Measurements from ENCODE around the gene TMEM170B.

TMEM170B gene, protein sequence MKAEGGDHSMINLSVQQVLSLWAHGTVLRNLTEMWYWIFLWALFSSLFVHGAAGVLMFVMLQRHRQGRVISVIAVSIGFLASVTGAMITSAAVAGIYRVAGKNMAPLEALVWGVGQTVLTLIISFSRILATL

DNA sequence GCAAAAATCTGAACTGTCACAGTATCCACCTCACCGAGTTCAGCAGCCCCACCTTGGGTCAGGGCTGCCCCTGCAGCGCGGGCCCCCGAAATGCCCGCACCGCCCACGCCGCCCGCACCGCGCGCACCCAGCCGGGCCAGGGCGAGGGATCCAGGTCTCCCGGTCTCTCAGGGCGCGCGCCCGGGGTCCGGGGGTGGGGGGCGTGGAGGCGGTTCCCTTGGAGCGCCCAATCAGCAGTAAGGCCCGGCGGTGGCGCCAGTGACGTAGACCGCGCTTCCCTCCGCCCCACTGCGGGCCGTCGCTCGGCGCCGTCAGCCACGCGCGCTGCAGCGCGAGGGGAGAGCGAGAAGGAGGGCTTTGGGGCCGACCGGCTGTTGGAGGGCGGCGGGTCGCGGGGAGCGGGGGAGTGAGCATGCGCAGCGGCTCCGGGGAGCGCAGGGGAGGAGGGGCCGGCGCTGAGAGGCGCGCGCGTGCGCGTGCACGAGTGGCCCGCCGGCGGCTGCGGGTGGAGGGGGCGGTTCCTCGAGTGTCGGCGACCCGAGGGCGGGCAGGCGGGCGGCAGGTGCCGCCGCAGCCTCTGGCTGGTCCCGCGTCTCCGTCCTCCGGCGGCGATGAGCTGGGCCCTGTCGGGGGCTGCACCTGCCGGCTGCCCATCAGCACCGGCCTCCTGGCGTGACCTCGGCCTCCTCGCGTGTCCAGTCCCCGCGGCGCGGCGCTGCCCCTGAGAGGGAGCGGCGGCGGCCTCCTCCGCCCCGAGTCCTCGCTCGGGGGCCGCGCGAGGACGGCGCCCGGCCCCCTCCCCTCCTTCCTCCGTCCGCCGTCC, at the start of gene TMEM170B:
TMEM170B (plus strand) TSS at position 521 of the 823 bp plus-strand sequence. CDS start 529 bp downstream, outside the sequence.
- DNase-seq (ENCODE audit: extremely low spot score, insufficient read length, low read depth) (peak; percentile 95), FAIRE-seq (peak; percentile 94)

DNA sequence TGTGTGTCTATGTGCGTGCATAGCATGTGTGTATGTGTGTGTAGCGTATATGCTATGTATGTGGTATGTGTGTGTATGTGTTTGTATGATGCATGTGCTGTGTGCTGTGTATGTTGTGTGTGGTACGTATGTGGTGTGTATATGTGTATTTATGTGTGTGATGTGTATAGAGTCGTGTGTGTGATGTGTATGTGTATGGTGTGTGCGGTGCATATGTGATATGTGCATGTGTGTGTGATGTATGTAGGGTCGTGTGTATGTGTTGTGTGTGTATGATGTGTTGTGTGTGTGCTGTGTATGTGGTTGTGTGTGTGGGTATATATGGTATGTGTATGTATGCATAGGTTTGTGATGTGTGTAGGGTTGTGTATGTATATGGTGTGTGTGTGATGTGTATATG, 46.6 kb upstream of the TMEM170B start:
- DNase-seq (ENCODE audit: extremely low spot score, insufficient read length, low read depth) (no peak), FAIRE-seq (no peak)

DNA sequence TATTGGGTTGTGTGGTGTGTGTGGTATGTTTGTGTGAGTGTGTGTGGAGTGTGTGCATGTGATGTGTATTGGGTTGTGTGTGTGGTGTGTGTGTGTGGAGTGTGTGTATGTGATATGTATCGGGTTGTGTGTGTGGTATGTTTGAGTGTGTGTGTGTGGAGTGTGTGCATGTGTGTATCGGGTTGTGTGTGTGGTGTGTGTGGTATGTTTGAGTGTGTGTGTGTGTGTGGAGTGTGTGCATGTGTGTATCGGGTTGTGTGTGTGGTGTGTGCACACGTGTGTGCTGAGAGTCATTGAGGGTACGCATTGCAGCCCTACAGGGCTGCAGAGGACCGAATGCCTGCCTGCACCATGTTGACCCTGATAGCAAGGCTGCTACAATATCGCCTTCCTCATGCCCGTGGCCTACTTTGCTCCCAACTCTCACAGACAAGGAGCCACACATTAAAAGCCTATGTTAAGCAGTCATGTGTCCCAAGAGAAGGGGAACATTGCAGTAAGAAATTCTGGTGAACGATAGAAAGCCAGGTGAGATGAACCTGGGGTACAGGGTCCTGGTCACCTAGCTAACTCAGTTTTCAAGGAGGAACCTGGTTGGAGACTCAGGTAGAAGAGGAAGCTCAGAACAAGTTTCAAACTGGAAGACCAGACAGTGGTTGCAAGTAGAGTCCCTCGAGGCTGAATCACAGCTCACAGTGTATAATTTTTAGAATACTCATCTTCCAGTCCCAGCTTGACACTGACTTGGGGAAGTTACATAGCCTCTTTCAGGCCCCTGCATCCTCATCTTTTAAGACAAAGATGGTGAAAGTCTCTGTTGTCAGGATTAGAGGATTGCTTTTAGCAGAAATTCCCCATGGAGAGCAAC, 45.7 kb upstream of the TMEM170B start:
- peak; percentile 62 for FAIRE-seq
- no peak for DNase-seq (ENCODE audit: extremely low spot score, insufficient read length, low read depth)

DNA sequence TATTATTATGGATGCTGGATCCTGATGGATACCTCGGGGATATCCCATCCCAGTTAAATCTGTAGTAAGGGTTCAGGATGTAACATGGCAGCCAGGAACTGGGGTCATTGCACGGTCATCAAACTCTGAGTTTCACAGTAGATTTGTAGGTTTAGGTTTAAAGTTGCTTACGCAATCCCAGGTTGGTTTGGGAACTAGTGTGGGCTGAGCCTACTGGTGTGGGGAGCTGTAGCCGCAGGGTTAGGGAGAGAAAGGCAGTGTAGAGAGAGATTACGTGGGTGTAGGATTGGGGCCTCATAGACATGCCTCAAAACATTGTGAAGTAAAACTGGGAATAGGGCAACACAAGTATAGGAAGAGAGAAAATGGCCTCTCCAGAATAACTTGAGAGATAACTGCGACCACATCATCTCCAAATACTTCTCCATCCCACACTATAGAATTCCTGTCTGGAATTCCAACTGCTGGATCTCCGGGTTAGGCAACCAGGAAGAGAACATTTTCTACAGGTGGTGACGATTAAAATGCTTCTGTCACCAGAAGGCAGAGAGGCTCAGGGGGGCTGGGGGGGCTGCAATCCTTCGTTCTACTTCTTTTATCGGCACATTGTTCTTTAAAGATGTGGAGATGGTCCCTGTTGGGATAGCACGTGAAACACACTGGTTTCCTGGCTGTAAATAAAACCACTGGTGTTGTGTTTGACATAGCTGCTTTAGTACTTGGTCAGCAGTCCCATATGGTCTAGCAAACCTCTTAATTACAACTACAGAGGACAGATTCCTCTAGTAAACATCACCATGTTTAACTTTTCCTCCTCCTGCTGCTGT, 44.9 kb upstream of the TMEM170B start:
- peak; percentile 24 for FAIRE-seq
- no peak for DNase-seq (ENCODE audit: extremely low spot score, insufficient read length, low read depth)

DNA sequence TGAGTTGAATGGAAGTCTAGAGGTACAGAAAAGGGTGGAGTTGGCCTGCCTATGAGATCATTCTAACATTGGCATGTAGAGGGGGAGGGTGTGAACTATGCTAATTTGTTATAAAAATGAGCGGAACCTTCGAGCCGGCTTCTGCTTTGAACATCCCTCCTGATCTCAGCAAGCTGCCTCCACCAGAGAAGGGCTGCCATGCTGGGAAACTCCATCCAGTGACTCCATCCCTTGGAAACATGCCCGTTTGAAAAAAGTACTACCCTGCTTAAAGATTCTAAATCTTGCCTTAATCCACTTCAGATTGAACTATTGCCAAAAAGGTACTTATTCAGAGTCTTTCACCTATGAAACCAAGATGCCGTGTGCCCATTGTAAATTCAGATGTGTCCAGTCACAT, 43.6 kb upstream of the TMEM170B start:
- FAIRE-seq = no peak
- DNase-seq (ENCODE audit: extremely low spot score, insufficient read length, low read depth) = no peak

DNA sequence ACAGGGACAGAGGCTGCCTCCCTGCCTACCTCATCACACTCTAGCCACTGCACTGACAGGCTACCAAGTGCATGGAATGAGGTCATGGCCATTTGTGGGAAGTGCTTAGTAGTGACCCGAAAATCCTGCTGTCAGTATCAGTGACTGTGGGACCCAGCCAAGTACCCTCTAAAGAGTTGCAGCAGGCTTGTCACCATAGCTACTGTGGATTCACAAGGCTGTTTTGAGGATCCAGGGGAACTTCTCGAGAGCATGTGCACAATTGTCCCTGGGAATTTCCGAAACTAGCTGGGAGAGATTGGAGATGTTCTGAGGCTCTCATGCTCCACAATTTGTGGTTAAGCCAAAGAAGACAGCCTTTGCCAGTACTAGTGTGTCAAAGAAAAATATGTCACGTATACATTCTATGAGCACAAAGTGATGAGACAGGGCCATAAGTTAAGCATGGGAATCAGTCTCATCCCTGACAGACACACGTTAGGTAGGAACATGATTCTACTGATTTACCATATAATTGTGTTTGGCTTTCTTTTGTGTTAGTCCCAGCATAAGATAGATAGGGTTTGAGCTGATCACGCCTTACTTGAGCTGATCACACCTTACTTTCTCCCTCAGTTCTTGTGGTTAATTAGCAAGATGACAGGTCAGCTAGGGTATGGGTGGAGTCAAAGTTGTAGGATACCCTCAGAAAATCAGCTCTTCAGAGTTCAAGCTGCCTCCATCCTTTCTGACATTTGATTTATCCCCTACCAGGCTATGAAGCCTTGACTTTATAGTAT, 42.6 kb upstream of the TMEM170B start:
- FAIRE-seq (peak; percentile 59), DNase-seq (ENCODE audit: extremely low spot score, insufficient read length, low read depth) (no peak)

DNA sequence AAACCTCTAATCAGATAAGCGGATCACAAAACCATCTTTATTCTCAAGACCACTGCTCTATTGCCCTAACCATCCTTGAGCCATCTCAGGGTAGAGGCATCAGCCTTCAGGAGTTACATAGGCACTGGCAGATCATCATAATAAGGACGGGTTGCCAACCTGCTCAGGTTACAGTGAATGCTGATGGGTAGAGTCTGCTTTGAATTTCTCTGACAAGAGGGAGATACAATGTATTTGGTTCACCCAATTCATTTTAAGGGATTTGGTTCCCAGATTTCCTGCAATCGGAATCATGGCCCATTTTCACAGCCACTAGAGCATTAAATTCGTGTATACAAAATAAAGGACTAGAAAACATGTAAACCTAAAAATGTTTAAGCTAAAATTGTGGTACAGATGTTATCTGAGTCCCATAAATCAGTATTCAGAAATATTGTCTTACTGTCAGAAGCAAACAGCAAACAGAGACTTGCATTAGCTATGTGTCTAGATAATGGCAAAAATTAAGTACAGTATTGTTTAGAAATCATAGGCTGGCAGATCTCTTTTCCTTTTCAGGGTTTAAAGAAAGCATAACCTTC, 41.9 kb upstream of the TMEM170B start:
- DNase-seq (ENCODE audit: extremely low spot score, insufficient read length, low read depth) = no peak
- FAIRE-seq = no peak

DNA sequence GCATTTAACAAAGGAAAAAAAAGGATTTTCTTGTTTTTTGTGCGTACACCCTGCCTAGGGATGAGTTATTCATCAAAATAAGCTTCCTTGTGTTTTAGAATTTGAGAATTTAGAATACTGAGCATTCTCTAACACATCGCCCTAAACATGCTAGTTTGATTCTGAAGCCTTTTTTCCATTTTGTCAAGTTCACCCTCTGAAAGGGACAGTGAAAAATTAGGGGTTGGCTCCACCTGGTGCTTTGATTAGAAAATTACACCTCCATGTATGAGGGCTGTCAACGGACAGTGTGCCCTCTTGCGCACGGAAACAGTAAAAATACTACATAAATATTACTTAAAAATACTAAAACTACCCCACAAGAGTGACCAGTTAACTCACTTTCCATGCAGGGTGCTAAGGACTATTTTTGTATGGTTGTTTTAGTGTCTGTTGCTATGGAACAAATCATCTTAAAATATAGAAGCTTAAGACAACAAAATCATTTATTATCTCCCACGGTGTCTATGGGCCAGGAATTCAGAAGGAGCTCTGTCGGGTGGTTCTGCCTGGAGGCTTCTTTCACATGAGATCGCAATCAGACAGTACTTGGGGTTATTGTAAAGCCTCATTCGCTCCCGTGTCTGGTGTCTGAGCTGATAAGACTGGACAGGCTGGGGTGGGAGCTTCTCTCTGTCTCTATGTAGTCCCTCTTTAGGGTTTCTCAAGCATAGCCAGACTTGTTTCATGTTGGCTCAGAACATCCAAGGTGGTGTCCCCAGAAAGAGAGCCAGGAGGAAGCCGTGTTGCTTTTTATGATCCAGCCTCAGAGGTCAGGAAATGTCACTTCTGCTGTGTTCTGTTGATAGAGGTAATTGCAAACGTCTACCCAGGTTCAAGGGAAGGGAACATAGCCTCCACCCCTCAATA, 41.1 kb upstream of the TMEM170B start:
- DNase-seq (ENCODE audit: extremely low spot score, insufficient read length, low read depth) (no peak), FAIRE-seq (peak; percentile 82)

DNA sequence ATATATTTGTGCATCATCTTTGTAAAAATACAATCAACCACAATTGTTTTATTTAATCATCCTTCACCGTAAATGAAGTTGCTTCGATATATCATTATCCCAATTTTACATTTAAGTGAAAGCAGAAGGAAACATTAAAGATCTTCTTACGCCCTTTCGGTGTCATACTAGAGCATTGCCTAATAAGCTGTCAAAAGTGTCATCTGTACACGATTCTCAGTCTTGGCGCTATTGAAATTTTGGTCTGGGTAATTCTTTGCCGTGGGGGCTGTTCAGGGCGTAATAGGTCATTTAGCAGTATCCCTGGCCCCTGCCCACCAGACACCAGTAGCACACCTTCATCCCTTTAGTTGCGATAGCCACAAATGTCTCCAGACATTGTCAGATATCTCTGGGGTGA, 40.4 kb upstream of the TMEM170B start:
- FAIRE-seq (no peak), DNase-seq (ENCODE audit: extremely low spot score, insufficient read length, low read depth) (no peak)

DNA sequence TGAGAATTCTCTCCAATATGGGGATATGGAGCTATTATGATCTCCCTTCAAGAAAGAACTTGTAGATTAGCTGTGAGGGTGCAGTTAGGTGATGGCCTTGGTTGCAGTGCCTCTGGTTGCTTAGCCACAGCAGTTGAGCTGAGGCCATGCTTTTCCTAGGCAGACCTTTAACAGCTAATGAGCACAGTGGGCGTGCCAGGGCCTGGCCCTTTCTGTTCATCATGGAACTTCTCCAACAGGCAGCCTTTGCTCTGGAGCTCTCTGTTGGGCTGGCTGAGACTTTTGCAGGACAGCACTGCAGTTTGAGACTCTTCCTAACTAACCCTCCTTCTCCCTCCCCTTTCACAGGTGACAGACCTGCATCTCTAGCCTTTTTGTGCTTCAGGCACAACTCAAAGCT, 39.7 kb upstream of the TMEM170B start:
- no peak for FAIRE-seq
- no peak for DNase-seq (ENCODE audit: extremely low spot score, insufficient read length, low read depth)

DNA sequence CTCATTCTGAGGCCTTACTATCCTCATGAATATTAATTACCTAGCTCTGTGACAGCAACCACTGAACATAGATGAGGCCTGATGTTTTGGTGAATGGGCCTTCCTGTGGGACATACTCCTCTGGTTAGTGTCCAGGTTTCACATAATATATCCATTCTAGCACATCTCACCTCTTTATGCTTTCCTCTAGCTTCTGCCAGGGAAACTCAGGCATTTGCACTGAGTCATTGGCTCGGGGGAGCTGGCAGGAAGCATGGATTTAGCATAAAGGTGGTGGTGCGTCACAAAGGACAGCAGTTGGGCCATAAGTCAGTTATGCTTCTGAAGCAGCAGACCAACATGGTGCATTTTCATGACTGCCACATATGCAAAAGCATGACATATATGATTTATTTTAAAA, 37.5 kb upstream of the TMEM170B start:
- no peak for DNase-seq (ENCODE audit: extremely low spot score, insufficient read length, low read depth)
- FAIRE-seq = no peak

DNA sequence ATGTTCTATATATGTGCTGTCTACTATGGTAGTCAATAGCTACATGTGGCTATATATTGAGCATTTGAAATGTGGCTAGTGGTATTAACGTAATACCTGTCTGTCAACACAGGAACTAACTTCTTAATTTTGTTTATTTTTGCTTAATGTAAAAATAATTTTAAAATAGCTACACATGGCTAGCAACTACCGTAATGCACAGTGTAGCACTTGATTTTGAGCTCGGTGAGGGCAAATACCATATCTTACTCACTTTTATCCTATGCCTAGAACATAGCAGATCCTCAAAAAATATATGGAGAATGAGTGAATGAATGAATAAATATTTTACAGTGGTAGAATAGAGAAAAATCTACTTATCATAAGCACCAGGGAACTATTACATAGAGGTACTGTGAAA, 28.1 kb upstream of the TMEM170B start:
- FAIRE-seq = no peak

DNA sequence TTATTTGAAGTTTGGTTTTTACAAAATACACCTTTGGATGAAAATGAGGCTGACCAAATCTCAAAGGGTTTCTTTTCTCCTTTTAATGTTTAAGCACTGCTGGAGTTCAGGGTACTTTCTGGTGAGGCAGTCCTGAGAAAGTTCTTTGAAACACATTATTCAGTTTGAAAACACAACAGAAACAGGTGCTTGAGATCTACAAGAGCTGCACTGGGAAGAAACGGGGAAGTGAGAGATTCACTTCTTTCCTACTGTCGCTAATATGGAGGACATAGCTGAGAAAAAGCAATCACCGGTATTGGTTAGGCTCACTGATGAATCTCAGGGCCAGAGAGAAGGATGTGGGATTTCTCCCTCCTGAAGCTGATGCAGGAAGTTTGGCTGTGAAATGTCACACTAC, 22.9 kb upstream of the TMEM170B start:
- FAIRE-seq (peak; percentile 98), DNase-seq (ENCODE audit: extremely low spot score, insufficient read length, low read depth) (no peak)

More for the DNA sequence above, 28.1 kb upstream of the TMEM170B start:
- DNase-seq (ENCODE audit: extremely low spot score, insufficient read length, low read depth) = no peak

DNA sequence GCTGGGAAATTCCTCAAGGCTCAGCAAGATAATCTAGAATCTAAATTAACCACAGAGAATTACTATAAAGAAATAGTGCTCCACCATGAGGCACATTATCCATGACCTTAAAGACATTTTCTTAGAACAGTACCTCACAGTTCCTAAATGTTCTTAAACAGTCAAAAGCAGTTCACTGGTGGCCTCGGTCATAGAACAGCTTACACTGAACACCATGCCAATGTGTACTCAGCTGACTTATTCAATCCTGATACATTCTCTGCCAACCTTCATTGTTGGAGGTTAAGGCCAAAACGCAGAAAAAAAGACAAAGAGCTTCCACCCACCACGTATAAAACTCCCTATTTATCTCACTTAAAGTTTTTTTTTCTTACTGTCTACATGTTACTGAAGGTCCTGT, 21.8 kb upstream of the TMEM170B start:
- DNase-seq (ENCODE audit: extremely low spot score, insufficient read length, low read depth) = no peak
- FAIRE-seq = peak; percentile 75

DNA sequence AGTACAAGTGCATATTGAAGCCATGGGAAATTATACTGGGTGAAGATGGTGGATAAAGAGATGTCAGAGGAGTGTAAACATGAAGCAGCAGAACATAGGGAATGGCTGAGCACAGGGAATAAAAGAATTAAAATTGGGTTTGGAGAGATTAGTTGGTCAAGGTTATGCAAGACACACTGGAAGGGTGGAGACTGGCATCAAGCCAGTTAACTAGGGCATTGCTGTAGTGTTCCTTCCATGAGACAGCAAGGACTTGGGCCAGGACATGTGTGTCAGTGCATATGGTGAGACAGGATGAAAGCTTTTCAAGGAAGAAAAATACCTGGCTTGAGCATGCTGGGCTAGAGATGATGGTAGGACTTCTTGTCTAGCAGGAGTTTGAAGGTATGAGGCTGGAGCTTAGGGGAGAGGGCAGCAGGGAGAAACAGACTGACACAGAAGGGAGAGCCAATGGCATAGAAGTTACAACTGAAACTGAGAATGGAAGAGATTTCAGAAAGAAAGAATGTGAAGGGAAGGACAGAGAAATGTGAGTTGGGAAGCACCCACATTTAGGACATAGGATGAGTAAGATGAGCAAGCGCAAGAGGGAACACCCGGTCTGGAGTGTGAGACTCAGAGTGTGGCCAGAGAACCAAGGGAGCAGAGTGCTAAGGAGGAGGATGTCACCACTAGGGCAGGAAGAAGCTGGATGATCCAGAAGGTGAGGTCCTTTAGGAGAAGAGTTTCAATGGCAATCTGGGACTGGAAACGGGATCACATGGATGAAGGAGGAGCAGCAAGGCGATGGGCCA, 14.5 kb upstream of the TMEM170B start:
- DNase-seq (ENCODE audit: extremely low spot score, insufficient read length, low read depth) (no peak), FAIRE-seq (no peak)

DNA sequence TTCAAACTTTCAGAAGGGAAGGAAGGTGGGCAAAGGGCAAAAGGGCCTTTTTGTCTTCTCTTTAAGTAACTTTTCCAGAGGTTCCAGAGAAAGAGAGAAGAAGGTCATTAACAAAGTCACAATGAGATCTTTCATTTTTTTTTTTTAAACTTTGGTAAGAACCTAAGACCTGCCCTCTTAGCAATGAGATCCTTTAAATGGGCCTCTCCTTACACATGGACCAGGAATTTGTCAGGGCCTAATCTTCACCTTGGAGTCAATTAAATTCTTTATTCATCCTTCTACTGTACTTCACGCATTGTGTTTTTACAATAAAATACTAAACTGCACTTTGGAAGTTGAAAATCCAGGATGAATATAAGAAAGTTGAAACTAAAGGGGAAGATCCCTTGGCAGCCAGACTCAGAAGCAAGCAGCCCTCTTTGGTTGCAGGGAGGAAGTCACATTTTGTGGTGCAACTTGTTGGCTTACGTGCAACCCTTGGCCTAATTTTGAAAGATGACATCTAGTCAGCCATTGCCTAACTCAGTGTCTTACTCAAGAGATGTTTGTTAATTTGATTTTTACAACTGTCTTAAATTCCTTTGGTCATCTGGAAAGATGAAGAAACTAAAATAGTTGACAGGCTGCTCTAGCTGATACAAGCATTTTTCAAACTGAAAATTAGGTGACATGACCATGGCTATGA, 11.9 kb upstream of the TMEM170B start:
- no peak for DNase-seq (ENCODE audit: extremely low spot score, insufficient read length, low read depth)
- peak; percentile 35 for FAIRE-seq

DNA sequence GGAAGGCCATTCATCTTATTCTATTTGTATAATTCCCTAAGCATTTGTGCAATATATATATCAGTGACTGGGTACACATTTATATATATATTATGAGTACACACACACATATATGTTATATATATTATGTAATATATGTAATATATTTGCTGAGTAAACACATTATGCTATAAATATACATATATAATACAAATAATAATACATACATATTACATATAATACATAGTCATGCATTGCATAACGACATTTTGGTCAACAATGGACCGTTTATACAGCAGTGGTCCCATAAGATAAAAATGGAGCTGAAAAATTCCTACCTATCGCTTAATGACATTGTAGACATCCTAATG, 11.4 kb upstream of the TMEM170B start:
- DNase-seq (ENCODE audit: extremely low spot score, insufficient read length, low read depth) = no peak
- FAIRE-seq = no peak
